Choroid plexus epithelial cell (primary cell): ENCODE data around the gene LRP6.

Experiments
- DNase-seq: peaks from one replicate; pipeline ENCODE4 v3.0.0-alpha.2; 2010; ENCODE audit warnings: low read depth
- H3K4me3 ChIP-seq: 2 replicates; pipeline ENCODE4 v1.5.1; 2011; ENCODE audit warnings: low read depth, mild to moderate bottlenecking, control low read depth, low read length, moderate library complexity
- CTCF ChIP-seq: conservative IDR thresholded peaks from 2 replicates; pipeline ENCODE4 v1.5.1; 2011; ENCODE audit warnings: low read depth, mild to moderate bottlenecking, control low read depth, inconsistent platforms, low read length, moderate library complexity

The LRP6 gene

GRCh38 chr12:12278899-12279298 lies 12.1 kb upstream of the LRP6 start:
- TF ChIP-seq CTCF, result no peak
- DNase-seq, result no peak
- no peak overlapping the region for H3K4me3 ChIP-seq

GRCh38 chr12:12275874-12276273 lies 9.0 kb upstream of the LRP6 start:
- H3K4me3 ChIP-seq, result no peak overlapping the region
- TF ChIP-seq CTCF, result no peak
- no peak for DNase-seq

GRCh38 chr12:12273291-12273957 lies 6.6 kb upstream of the LRP6 start:
- DNase-seq, result peak; percentile 41
- no peak overlapping the region for H3K4me3 ChIP-seq
- TF ChIP-seq CTCF, result no peak

- no peak overlapping the region for H3K4me3 ChIP-seq
- peak; percentile 26 for DNase-seq
- no peak for TF ChIP-seq CTCF
Measured at GRCh38 chr12:12272869-12273268, 6.0 kb upstream of the LRP6 start.

- TF ChIP-seq CTCF, result no peak
- no peak overlapping the region for H3K4me3 ChIP-seq
- no peak for DNase-seq
Measured at GRCh38 chr12:12270226-12270625, 3.4 kb upstream of the LRP6 start.

GRCh38 chr12:12267742-12268200 lies 927 bp upstream of the LRP6 start:
- no peak for DNase-seq
- peak overlapping the region; percentile 96 for H3K4me3 ChIP-seq
- TF ChIP-seq CTCF, result no peak

- H3K4me3 ChIP-seq, result peak overlapping the region; percentile 96
- DNase-seq, result no peak
- no peak for TF ChIP-seq CTCF
Measured at GRCh38 chr12:12266389-12266872, 413 bp downstream of the LRP6 start.
